Activated effector memory CD4-positive, alpha-beta T cell treated with Interleukin-2 at 50 U/mL for 16 hours (primary cell): ENCODE data around the gene ENPP6.
"Not testable (repeated sequence)": the region's sequence is repeated elsewhere in the genome, so short reads cannot be mapped to it uniquely, and the experiment has no call there.

ENCODE experiments used
- DNase-seq: peaks from one replicate; pipeline ENCODE4 v3.0.0-alpha.2; 2020

The ENPP6 gene

GRCh38 chr4:184051262-184051661, 166.4 kb downstream of the ENPP6 start:
- DNase-seq: not testable (repeated sequence)

GRCh38 chr4:184046148-184046547, 171.5 kb downstream of the ENPP6 start:
- no peak for DNase-seq

- no peak for DNase-seq
Measured at GRCh38 chr4:184041156-184041555, 176.5 kb downstream of the ENPP6 start.

- DNase-seq: no peak
Measured at GRCh38 chr4:184039963-184040383, 177.7 kb downstream of the ENPP6 start.
